GM23338 (cell line): ENCODE measurements around the gene ZNF74. TPM values are rescaled to one million over a fixed set of nuclear protein-coding genes. Genes with fewer than 3 reads are reported as not detected.

Source experiments
- ATAC-seq: fragments of 200-7000 bp; cut with Tn5 transposase; 3 replicates; pipeline ENCODE4 v1.9.1; 2020
- DNase-seq: peaks from one replicate; pipeline ENCODE4 v3.0.0-alpha.2; 2015; ENCODE audit warnings: low spot score
- H2AFZ ChIP-seq: fragments of 200-600 bp; sonication (generic); 2 replicates; pipeline ENCODE4 v1.8.0; 2016; ENCODE audit warnings: antibody characterized with exemption, mild to moderate bottlenecking, moderate library complexity
- H3F3A ChIP-seq: fragments of 200-600 bp; sonication (generic); replicated peaks from 2 replicates; pipeline ENCODE4 v1.8.0; 2017; ENCODE audit warnings: antibody characterized with exemption, mixed run types, low read depth
- H3K27ac ChIP-seq: fragments of 200-600 bp; sonication (generic); 2 replicates; pipeline ENCODE4 v1.6.1; 2016; ENCODE audit warnings: low read depth
- H3K27me3 ChIP-seq: fragments of 200-600 bp; sonication (generic); 2 replicates; pipeline ENCODE4 v1.8.0; 2016; ENCODE audit warnings: mild to moderate bottlenecking, mixed run types, moderate library complexity; ENCODE audit not compliant: insufficient read depth
- H3K36me3 ChIP-seq: fragments of 200-600 bp; sonication (generic); 2 replicates; pipeline ENCODE4 v1.8.0; 2016; ENCODE audit warnings: mild to moderate bottlenecking; ENCODE audit not compliant: insufficient read depth
- H3K4me1 ChIP-seq: fragments of 200-600 bp; sonication (generic); 2 replicates; pipeline ENCODE4 v1.8.0; 2016; ENCODE audit warnings: mild to moderate bottlenecking, moderate library complexity; ENCODE audit not compliant: insufficient read depth
- H3K4me2 ChIP-seq: fragments of 200-600 bp; sonication (generic); 2 replicates; pipeline ENCODE4 v1.7.1; 2017; ENCODE audit warnings: mixed run types
- H3K4me3 ChIP-seq: fragments of 200-600 bp; sonication (generic); 2 replicates; pipeline ENCODE4 v1.6.1; 2016; ENCODE audit warnings: mixed run types
- H3K79me2 ChIP-seq: fragments of 200-600 bp; sonication (generic); replicated peaks from 2 replicates; pipeline ENCODE4 v1.8.0; 2017; ENCODE audit warnings: mild to moderate bottlenecking; ENCODE audit not compliant: insufficient read depth
- H3K9me2 ChIP-seq: fragments of 200-600 bp; sonication (generic); 2 replicates; pipeline ENCODE4 v1.8.0; 2017; ENCODE audit not compliant: insufficient read depth
- H4K20me1 ChIP-seq: fragments of 200-600 bp; sonication (generic); replicated peaks from 2 replicates; pipeline ENCODE4 v1.8.0; 2017; ENCODE audit warnings: mild to moderate bottlenecking; ENCODE audit not compliant: insufficient read depth
- H3K27ac Mint-ChIP-seq: 2 replicates; pipeline ENCODE4 v1.8.0; 2020; ENCODE audit warnings: inconsistent platforms, mild to moderate bottlenecking, moderate library complexity, mixed read lengths
- H3K27me3 Mint-ChIP-seq: 3 replicates; pipeline ENCODE4 v1.8.0; 2022; ENCODE audit warnings: low read depth, mild to moderate bottlenecking, moderate library complexity, mixed read lengths, inconsistent platforms; ENCODE audit not compliant: insufficient read depth, poor library complexity
- H3K36me3 Mint-ChIP-seq: 3 replicates; pipeline ENCODE4 v1.8.0; 2021; ENCODE audit warnings: low read depth, mild to moderate bottlenecking, inconsistent platforms, moderate library complexity, mixed read lengths
- H3K4me1 Mint-ChIP-seq: 3 replicates; pipeline ENCODE4 v1.8.0; 2020; ENCODE audit warnings: mild to moderate bottlenecking, inconsistent platforms, mixed read lengths
- H3K4me3 Mint-ChIP-seq: 3 replicates; pipeline ENCODE4 v1.8.0; 2021; ENCODE audit warnings: moderate library complexity, mild to moderate bottlenecking, inconsistent platforms, mixed read lengths
- H3K9me3 Mint-ChIP-seq: 3 replicates; pipeline ENCODE4 v1.8.0; 2020; ENCODE audit warnings: moderate library complexity, mild to moderate bottlenecking, inconsistent platforms, mixed read lengths
- EZH2phosphoT487 ChIP-seq: fragments of 200-600 bp; sonication (generic); IDR thresholded peaks from one replicate; pipeline ENCODE4 v1.8.1; 2018; ENCODE audit warnings: antibody characterized with exemption; ENCODE audit not compliant: unreplicated experiment
- JUNB ChIP-seq: IDR thresholded peaks from one replicate; pipeline ENCODE4 v1.6.1; 2016; ENCODE audit warnings: antibody characterized with exemption; ENCODE audit not compliant: unreplicated experiment
- NANOG ChIP-seq: IDR thresholded peaks from 2 replicates; pipeline ENCODE4 v1.6.1; 2016; ENCODE audit warnings: antibody characterized with exemption, borderline replicate concordance
- POLR2AphosphoS5 ChIP-seq: IDR thresholded peaks from 2 replicates; pipeline ENCODE4 v1.6.1; 2016; ENCODE audit warnings: antibody characterized with exemption, low read depth
- STAT1 ChIP-seq: IDR thresholded peaks from one replicate; pipeline ENCODE4 v1.6.1; 2016; ENCODE audit warnings: antibody characterized with exemption; ENCODE audit not compliant: unreplicated experiment
- ZNF114 ChIP-seq: fragments of 250-450 bp; sonication (Bioruptor Pico); IDR thresholded peaks from 2 replicates; pipeline ENCODE4 v1.5.0; 2020; ENCODE audit warnings: mild to moderate bottlenecking, moderate library complexity
- polyA plus RNA-seq: library from polyadenylated mRNA; unstranded; fragments of >200 nt; fragmentation: Nextera tagmentation; extraction: Ambion mirVana; gene quantifications from 2 replicates; pipeline ENCODE4 v1.2.1, GENCODE V29; 2016
- total RNA-seq: library from RNA; depleted of rRNA; stranded (reverse); fragments of >200 nt; shearing (Covaris generic); gene quantifications from 2 replicates; pipeline ENCODE4 v1.2.3, GENCODE V29; 2014
- TF ChIP-seq, protein P1 (sequence below): fragments of 250-450 bp; sonication (Bioruptor Pico); IDR thresholded peaks from 2 replicates; pipeline ENCODE4 v1.5.0; 2020; ENCODE audit warnings: mild to moderate bottlenecking, moderate library complexity
- TF ChIP-seq, protein P2 (sequence below): IDR thresholded peaks from 2 replicates; pipeline ENCODE4 v1.6.1; 2016; ENCODE audit warnings: antibody characterized with exemption
- TF ChIP-seq, protein P3 (sequence below), 2 experiments: fragments of 200-600 bp in 1 of 2; sonication (generic) in 1 of 2; conservative IDR thresholded peaks; 2 replicates each; pipeline versions ENCODE4 v1.5.1 to v1.6.1; 2016 to 2017; ENCODE audit warnings: antibody characterized with exemption in 2 of 2, low read depth in 2 of 2, mild to moderate bottlenecking in 2 of 2, moderate library complexity in 1 of 2

The ZNF74 gene
- total and polyA plus RNA-seq, 2 experiments from 2014 or later: 16.1 to 94.0 TPM

DNA sequence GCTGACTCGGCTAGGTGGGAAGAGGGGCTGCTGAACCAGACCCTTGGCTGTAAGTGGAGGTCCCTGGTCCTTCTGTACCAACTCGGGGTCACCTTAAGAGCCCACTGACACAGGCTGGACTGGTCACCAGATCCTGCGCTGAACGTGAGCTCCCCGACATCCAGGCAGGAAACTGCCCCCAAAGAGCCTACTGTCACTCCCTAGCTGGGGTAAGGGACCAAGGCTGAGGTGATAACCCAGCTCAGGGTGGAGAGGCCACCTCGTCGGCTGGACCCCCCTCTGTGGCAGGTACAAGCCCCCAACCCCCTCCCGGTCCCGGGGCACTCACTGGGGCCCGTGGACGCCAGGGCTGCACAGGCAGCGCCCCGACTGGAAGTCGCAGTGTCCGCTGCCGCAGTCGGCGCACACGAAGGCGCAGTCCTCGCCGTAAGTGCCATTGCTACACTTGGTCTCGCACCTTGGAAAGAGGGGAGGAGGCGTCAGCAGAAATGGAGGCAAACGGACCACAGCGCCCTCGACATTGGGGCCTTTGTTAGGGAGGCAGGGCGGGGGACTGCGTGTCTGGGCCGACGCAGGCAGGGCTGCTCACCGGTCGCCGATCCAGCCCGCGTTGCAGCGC, 36.3 kb downstream of the ZNF74 start:
- no peaks in the 10 kb centered on the region; the same call in none of the 3 replicates for H3K9me3 Mint-ChIP-seq
- H3K36me3 ChIP-seq: no peaks in the 10 kb centered on the region
- 0 out of 2 replicates have a peak, but pooled peaks cover 10% of the 10 kb centered on the region for H3F3A ChIP-seq
- ATAC-seq (peak; percentile 9), DNase-seq (no peak)
- no peaks in the 10 kb centered on the region for H3K9me2 ChIP-seq
- H3K4me3 ChIP-seq: peak overlapping the region; percentile 48
- no peak overlapping the region for H3K27ac Mint-ChIP-seq
- peaks cover 4% of the 10 kb centered on the region for H3K4me1 Mint-ChIP-seq
- H3K27me3 ChIP-seq: peaks cover 94% of the 10 kb centered on the region
- peaks cover 14% of the 10 kb centered on the region; the same call in 1 of the 2 replicates for H4K20me1 ChIP-seq
- peak overlapping the region; percentile 61 for H3K4me3 Mint-ChIP-seq
- H3K27ac ChIP-seq: no peak overlapping the region
- H3K27me3 Mint-ChIP-seq: peaks cover 87% of the 10 kb centered on the region
- peaks cover 1% of the 10 kb centered on the region for H3K79me2 ChIP-seq
- no peak overlapping the region for H2AFZ ChIP-seq
- peaks cover 4% of the 10 kb centered on the region; the same call in 1 of the 2 replicates for H3K4me1 ChIP-seq
- TF ChIP-seq, protein P1, sequence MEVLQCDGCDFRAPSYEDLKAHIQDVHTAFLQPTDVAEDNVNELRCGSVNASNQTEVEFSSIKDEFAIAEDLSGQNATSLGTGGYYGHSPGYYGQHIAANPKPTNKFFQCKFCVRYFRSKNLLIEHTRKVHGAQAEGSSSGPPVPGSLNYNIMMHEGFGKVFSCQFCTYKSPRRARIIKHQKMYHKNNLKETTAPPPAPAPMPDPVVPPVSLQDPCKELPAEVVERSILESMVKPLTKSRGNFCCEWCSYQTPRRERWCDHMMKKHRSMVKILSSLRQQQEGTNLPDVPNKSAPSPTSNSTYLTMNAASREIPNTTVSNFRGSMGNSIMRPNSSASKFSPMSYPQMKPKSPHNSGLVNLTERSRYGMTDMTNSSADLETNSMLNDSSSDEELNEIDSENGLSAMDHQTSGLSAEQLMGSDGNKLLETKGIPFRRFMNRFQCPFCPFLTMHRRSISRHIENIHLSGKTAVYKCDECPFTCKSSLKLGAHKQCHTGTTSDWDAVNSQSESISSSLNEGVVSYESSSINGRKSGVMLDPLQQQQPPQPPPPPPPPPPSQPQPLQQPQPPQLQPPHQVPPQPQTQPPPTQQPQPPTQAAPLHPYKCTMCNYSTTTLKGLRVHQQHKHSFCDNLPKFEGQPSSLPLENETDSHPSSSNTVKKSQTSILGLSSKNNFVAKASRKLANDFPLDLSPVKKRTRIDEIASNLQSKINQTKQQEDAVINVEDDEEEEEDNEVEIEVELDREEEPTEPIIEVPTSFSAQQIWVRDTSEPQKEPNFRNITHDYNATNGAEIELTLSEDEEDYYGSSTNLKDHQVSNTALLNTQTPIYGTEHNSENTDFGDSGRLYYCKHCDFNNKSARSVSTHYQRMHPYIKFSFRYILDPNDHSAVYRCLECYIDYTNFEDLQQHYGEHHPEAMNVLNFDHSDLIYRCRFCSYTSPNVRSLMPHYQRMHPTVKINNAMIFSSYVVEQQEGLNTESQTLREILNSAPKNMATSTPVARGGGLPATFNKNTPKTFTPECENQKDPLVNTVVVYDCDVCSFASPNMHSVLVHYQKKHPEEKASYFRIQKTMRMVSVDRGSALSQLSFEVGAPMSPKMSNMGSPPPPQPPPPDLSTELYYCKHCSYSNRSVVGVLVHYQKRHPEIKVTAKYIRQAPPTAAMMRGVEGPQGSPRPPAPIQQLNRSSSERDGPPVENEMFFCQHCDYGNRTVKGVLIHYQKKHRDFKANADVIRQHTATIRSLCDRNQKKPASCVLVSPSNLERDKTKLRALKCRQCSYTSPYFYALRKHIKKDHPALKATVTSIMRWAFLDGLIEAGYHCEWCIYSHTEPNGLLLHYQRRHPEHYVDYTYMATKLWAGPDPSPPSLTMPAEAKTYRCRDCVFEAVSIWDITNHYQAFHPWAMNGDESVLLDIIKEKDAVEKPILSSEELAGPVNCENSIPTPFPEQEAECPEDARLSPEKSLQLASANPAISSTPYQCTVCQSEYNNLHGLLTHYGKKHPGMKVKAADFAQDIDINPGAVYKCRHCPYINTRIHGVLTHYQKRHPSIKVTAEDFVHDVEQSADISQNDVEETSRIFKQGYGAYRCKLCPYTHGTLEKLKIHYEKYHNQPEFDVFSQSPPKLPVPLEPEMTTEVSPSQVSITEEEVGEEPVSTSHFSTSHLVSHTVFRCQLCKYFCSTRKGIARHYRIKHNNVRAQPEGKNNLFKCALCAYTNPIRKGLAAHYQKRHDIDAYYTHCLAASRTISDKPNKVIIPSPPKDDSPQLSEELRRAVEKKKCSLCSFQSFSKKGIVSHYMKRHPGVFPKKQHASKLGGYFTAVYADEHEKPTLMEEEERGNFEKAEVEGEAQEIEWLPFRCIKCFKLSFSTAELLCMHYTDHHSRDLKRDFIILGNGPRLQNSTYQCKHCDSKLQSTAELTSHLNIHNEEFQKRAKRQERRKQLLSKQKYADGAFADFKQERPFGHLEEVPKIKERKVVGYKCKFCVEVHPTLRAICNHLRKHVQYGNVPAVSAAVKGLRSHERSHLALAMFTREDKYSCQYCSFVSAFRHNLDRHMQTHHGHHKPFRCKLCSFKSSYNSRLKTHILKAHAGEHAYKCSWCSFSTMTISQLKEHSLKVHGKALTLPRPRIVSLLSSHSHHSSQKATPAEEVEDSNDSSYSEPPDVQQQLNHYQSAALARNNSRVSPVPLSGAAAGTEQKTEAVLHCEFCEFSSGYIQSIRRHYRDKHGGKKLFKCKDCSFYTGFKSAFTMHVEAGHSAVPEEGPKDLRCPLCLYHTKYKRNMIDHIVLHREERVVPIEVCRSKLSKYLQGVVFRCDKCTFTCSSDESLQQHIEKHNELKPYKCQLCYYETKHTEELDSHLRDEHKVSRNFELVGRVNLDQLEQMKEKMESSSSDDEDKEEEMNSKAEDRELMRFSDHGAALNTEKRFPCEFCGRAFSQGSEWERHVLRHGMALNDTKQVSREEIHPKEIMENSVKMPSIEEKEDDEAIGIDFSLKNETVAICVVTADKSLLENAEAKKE (CRISPR knock-in tag): no peak
- TF ChIP-seq, protein P2, sequence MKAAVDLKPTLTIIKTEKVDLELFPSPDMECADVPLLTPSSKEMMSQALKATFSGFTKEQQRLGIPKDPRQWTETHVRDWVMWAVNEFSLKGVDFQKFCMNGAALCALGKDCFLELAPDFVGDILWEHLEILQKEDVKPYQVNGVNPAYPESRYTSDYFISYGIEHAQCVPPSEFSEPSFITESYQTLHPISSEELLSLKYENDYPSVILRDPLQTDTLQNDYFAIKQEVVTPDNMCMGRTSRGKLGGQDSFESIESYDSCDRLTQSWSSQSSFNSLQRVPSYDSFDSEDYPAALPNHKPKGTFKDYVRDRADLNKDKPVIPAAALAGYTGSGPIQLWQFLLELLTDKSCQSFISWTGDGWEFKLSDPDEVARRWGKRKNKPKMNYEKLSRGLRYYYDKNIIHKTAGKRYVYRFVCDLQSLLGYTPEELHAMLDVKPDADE: no peak
- no peak for TF ChIP-seq JUNB
- TF ChIP-seq, protein P3, sequence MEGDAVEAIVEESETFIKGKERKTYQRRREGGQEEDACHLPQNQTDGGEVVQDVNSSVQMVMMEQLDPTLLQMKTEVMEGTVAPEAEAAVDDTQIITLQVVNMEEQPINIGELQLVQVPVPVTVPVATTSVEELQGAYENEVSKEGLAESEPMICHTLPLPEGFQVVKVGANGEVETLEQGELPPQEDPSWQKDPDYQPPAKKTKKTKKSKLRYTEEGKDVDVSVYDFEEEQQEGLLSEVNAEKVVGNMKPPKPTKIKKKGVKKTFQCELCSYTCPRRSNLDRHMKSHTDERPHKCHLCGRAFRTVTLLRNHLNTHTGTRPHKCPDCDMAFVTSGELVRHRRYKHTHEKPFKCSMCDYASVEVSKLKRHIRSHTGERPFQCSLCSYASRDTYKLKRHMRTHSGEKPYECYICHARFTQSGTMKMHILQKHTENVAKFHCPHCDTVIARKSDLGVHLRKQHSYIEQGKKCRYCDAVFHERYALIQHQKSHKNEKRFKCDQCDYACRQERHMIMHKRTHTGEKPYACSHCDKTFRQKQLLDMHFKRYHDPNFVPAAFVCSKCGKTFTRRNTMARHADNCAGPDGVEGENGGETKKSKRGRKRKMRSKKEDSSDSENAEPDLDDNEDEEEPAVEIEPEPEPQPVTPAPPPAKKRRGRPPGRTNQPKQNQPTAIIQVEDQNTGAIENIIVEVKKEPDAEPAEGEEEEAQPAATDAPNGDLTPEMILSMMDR (conservative IDR thresholded peaks at IDR 0.05; ENCODE audit: low read depth in 2 of 2): no peak
- TF ChIP-seq POLR2AphosphoS5: no peak
- no peak for TF ChIP-seq ZNF114 (CRISPR knock-in tag)
- TF ChIP-seq STAT1: no peak
- no peak for TF ChIP-seq EZH2phosphoT487
- no peak for TF ChIP-seq NANOG
- H3K4me2 ChIP-seq: peak overlapping the region; percentile 74
- peaks cover 4% of the 10 kb centered on the region; the same call in 2 of the 3 replicates for H3K36me3 Mint-ChIP-seq
